ENCODE data around the gene PAQR3.

GRCh38 chr4:78984593-78984992, 45.4 kb upstream of the PAQR3 start:
- TF ChIP-seq PPARA (CRISPR knock-in tag; IDR thresholded peaks at IDR 0.05; ENCODE audit: borderline replicate concordance) = no peak
- no peak for TF ChIP-seq TCF4 (CRISPR knock-in tag; IDR thresholded peaks at IDR 0.05; ENCODE audit: borderline replicate concordance)
- TF ChIP-seq PATZ1 (CRISPR knock-in tag; IDR thresholded peaks at IDR 0.05; ENCODE audit: borderline replicate concordance) = no peak
- TF ChIP-seq ZFP30 (CRISPR knock-in tag; IDR thresholded peaks at IDR 0.05) = no peak
- no peak for TF ChIP-seq TSHZ2 (CRISPR knock-in tag; IDR thresholded peaks at IDR 0.05)
- no peak for TF ChIP-seq TOX (CRISPR knock-in tag; IDR thresholded peaks at IDR 0.05; ENCODE audit: borderline replicate concordance)
- no peak for TF ChIP-seq ZFP3 (CRISPR knock-in tag; IDR thresholded peaks at IDR 0.05)
- TF ChIP-seq POU6F1 (CRISPR knock-in tag; IDR thresholded peaks at IDR 0.05; ENCODE audit: borderline replicate concordance, low read depth) = no peak
- no peak for TF ChIP-seq ARNTL (CRISPR knock-in tag; IDR thresholded peaks at IDR 0.05; ENCODE audit: borderline replicate concordance, low read depth)
- TF ChIP-seq ZC3H10 (CRISPR knock-in tag; IDR thresholded peaks at IDR 0.05) = no peak
- no peak for TF ChIP-seq SNAI2 (CRISPR knock-in tag; IDR thresholded peaks at IDR 0.05)
- TF ChIP-seq GLIS3 (CRISPR knock-in tag; IDR thresholded peaks at IDR 0.05) = no peak

Measured in SK-N-SH treated with all-trans-retinoic acid at 6 μM for 48 hours (cell line).